ENCODE measurements around the gene NRGN. TPM values are rescaled to one million over a fixed set of nuclear protein-coding genes. Genes with fewer than 3 reads are reported as not detected.

NRGN gene
- total and polyA plus RNA-seq, 2 of the 4 experiments (the other 2 are of a cell fraction), result 0.54 to 24.8 TPM

DNA sequence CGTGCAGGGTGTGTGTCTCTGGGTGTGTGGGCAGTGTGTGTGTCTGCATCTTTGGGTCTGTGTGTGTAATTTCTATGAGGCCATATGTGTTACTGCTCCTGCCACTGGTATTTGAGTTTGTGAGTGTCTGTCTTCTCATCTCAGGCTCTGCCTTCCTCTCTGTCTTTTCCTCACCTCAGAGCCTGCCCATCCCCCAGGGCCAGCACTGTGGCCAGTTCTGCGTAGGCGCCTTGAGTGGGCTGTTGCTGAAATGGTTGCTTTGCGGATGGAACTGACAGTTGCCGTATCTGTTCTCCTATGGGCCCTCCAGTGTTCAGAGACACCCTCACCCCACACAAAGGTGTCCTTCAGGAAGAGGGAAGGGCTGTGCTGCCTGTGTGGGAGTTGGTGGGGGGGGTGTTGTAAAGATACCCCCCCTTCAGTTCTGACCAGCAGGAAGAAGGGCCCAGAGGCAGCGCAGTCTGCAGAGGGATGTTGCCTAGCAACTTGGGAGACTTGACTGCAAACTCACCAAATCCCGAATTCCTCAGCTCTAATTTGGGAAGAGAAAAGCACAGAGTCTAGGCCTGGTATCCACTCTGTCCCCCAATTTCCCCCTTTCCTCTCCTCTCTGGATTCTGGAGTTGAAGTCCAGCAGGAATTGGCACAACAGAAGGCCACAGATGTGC, 2.0 kb upstream of the NRGN start:
- dilution Hi-C loops (cut with HindIII; ENCODE audit: low sequenced_read_pairs, unreplicated experiment), result no loop called here
- H3K14ac ChIP-seq (replicated peaks; ENCODE audit: low read depth, low read length), result no peak overlapping the region
- no peak overlapping the region for H3K9ac ChIP-seq (ENCODE audit: low read depth, low read length)
- H3K18ac ChIP-seq (ENCODE audit: low read depth, low read length), result no peak overlapping the region
- H4K20me1 ChIP-seq (ENCODE audit: insufficient read depth, low read length), result no peaks in the 10 kb centered on the region
- no peaks in the 10 kb centered on the region for H3K36me3 ChIP-seq (ENCODE audit: control insufficient read depth, insufficient read depth, low read length)
- CTCF ChIA-PET, result no interaction called here
- peaks cover 0 to 7% of the 10 kb centered on the region in 2 experiments; a peak in 2 of 4 replicates for H3K79me1 ChIP-seq (ENCODE audit: low read depth in 1 of 2, low read length in 2 of 2)
- no peak overlapping the region for H2BK15ac ChIP-seq (ENCODE audit: low read depth, low read length)
- no peak overlapping the region for H2AK9ac ChIP-seq (replicated peaks; ENCODE audit: low read depth, low read length, poor library complexity)
- intact Hi-C loops (cut with micrococcal nuclease), result no loop called here
- no peaks in the 10 kb centered on the region for H3K9me3 ChIP-seq (ENCODE audit: control insufficient read depth, insufficient read depth, low read length)
- POLR2A ChIA-PET (ENCODE audit: unreplicated experiment), result no interaction called here
- 0 out of 2 replicates have a peak, but pooled peaks cover 3% of the 10 kb centered on the region for H3K9me1 ChIP-seq (ENCODE audit: insufficient read depth, low read length)
- 56% methylated on average over 1 of the region's 7 CpGs; no CpG with 5 or more reads in 1 of the 2 experiments for WGBS, 2 experiments (ENCODE audit: extremely low coverage in 2 of 2, insufficient read length in 1 of 2)
- DNase-seq, result no peak
- no peak overlapping the region for H2BK5ac ChIP-seq (ENCODE audit: low read depth, low read length, poor library complexity, severe bottlenecking)
- H4K8ac ChIP-seq (ENCODE audit: low read depth in 2 of 2, low read length in 2 of 2), result no peak overlapping the region
- H3K27me3 ChIP-seq (ENCODE audit: control insufficient read depth, insufficient read depth, low read length), result peaks cover 23% of the 10 kb centered on the region
- H2AFZ ChIP-seq (replicated peaks; ENCODE audit: low read length, poor library complexity), result no peak overlapping the region
- H4K5ac ChIP-seq (ENCODE audit: low read depth, low read length), result no peak overlapping the region
- H3K4me3 ChIP-seq (ENCODE audit: insufficient read depth, low read depth, low read length), result no peak overlapping the region
- no peak overlapping the region for H3K56ac ChIP-seq (ENCODE audit: extremely low read depth, insufficient read depth, low read length)
- H3K4ac ChIP-seq (ENCODE audit: low read depth, low read length), result no peak overlapping the region
- H4K91ac ChIP-seq (ENCODE audit: insufficient read depth, low read depth, low read length), result no peak overlapping the region
- no peak overlapping the region for H3K4me2 ChIP-seq (ENCODE audit: low read depth, low read length)
- no peak overlapping the region for H3K23ac ChIP-seq (ENCODE audit: low read depth, low read length)
- no peak for ATAC-seq (ENCODE audit: low read depth)
- no peak overlapping the region for H2BK20ac ChIP-seq (ENCODE audit: low read depth, low read length)
- TF ChIP-seq, protein P1, sequence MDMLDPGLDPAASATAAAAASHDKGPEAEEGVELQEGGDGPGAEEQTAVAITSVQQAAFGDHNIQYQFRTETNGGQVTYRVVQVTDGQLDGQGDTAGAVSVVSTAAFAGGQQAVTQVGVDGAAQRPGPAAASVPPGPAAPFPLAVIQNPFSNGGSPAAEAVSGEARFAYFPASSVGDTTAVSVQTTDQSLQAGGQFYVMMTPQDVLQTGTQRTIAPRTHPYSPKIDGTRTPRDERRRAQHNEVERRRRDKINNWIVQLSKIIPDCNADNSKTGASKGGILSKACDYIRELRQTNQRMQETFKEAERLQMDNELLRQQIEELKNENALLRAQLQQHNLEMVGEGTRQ (IDR thresholded peaks at IDR 0.05; ENCODE audit: low read depth, low read length), result no peak
- TF ChIP-seq MXI1 (IDR thresholded peaks at IDR 0.05; ENCODE audit: borderline replicate concordance, low read depth, low read length) (no peak), NFE2L2 (IDR thresholded peaks at IDR 0.05; ENCODE audit: low read depth, low read length) (no peak), CHD1 (IDR thresholded peaks at IDR 0.05; ENCODE audit: low read depth, low read length) (no peak), SMC3 (IDR thresholded peaks at IDR 0.05; ENCODE audit: low read depth, low read length) (no peak), RFX5 (IDR thresholded peaks at IDR 0.05; ENCODE audit: low read depth, low read length) (no peak), CEBPB (IDR thresholded peaks at IDR 0.05; ENCODE audit: low read depth, low read length) (no peak), RCOR1 (IDR thresholded peaks at IDR 0.05; ENCODE audit: insufficient replicate concordance, low read length) (no peak), RAD21 (IDR thresholded peaks at IDR 0.05; ENCODE audit: low read length) (no peak), FOS (IDR thresholded peaks at IDR 0.05; ENCODE audit: low read depth, low read length) (no peak), MAFK (IDR thresholded peaks at IDR 0.05; ENCODE audit: low read depth, low read length) (no peak), MAZ (IDR thresholded peaks at IDR 0.05; ENCODE audit: borderline replicate concordance, low read depth, low read length) (no peak)
- TF ChIP-seq, protein P2, sequence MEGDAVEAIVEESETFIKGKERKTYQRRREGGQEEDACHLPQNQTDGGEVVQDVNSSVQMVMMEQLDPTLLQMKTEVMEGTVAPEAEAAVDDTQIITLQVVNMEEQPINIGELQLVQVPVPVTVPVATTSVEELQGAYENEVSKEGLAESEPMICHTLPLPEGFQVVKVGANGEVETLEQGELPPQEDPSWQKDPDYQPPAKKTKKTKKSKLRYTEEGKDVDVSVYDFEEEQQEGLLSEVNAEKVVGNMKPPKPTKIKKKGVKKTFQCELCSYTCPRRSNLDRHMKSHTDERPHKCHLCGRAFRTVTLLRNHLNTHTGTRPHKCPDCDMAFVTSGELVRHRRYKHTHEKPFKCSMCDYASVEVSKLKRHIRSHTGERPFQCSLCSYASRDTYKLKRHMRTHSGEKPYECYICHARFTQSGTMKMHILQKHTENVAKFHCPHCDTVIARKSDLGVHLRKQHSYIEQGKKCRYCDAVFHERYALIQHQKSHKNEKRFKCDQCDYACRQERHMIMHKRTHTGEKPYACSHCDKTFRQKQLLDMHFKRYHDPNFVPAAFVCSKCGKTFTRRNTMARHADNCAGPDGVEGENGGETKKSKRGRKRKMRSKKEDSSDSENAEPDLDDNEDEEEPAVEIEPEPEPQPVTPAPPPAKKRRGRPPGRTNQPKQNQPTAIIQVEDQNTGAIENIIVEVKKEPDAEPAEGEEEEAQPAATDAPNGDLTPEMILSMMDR (conservative IDR thresholded peaks at IDR 0.05; ENCODE audit: low read depth, low read length), result no peak
- BruUV-seq (replicated peaks), result no TSS peak
- in situ Hi-C loops (cut with MboI; ENCODE audit: low sequenced_read_pairs), result no loop called here
- peaks cover 2% of the 10 kb centered on the region; the same call in 1 of the 2 replicates for H3K4me1 ChIP-seq (ENCODE audit: control insufficient read depth, insufficient read depth, low read length)
- no peak overlapping the region for H3K27ac ChIP-seq (ENCODE audit: insufficient read depth, low read length)
- H2BK120ac ChIP-seq (ENCODE audit: low read depth, low read length), result no peak overlapping the region
- H2AK5ac ChIP-seq (ENCODE audit: low read depth, low read length), result no peak overlapping the region

Data from IMR-90 (cell line).